Lower leg skin (tissue), 4 donors: ENCODE measurements around the gene UBAC2. TPM values are rescaled to one million over a fixed set of nuclear protein-coding genes. Genes with fewer than 3 reads are reported as not detected.
A peak's percentile ranks its signal among the peaks of the same experiment; 100 is the strongest.

ENCODE experiments used
- DNase-seq, 2 donors: peaks; one replicate each; pipeline ENCODE4 v3.0.0-alpha.2; 2019; ENCODE audit warnings: low spot score in 2 of 2
- H3K4me3 ChIP-seq: fragments of 200-600 bp; sonication (generic); 2 replicates; pipeline ENCODE4 v1.5.1; 2017; ENCODE audit warnings: mild to moderate bottlenecking, low read depth; ENCODE audit not compliant: poor library complexity, severe bottlenecking
- CTCF ChIP-seq, 3 donors: fragments of 450-650 bp; IDR thresholded peaks; one replicate each; pipeline ENCODE4 v1.5.1; 2016; ENCODE audit warnings: antibody characterized with exemption in 3 of 3, mild to moderate bottlenecking in 3 of 3, moderate library complexity in 2 of 3
- POLR2A ChIP-seq, 2 donors: fragments of 450-650 bp; IDR thresholded peaks; one replicate each; pipeline ENCODE4 v1.6.1; 2016 to 2017; ENCODE audit warnings: antibody characterized with exemption in 2 of 2, mild to moderate bottlenecking in 1 of 2, moderate library complexity in 1 of 2
- WGBS, 2 donors: methylation state at CpG; one replicate each; pipeline ENCODE4 v1.1.5; 2018; 5-methylcytosine and 5-hydroxymethylcytosine counted together
- intact Hi-C: fragments of 100-400 bp; cut with DNase I; formaldehyde crosslinking; loops from one replicate; pipeline ENCODE4 v1.15.0; 2023; ENCODE audit warnings: low total_unique reads
- total RNA-seq, 4 donors: library from RNA; depleted of rRNA; stranded (reverse); fragments of >200 nt; gene quantifications; one replicate each; pipeline ENCODE4 v1.1.0, GENCODE V29; 2016

UBAC2 gene
- total RNA-seq, 4 donors from 2014 or later, result 94.8 to 125 (median 106) TPM

- H3K4me3 ChIP-seq, result no peak overlapping the region
- no peak for TF ChIP-seq CTCF (IDR thresholded peaks at IDR 0.05)
- no peak for TF ChIP-seq POLR2A (IDR thresholded peaks at IDR 0.05)
- intact Hi-C loops, result no loop called here
- WGBS, 2 donors, result 87 to 95% methylated on average over 11 of the region's 11 CpGs
- peak in 1 of 2 donors; percentile 57 for DNase-seq
These were observed 165.7 kb downstream of the UBAC2 start for GRCh38 chr13:99366075-99366987.

- no peak overlapping the region for H3K4me3 ChIP-seq
- TF ChIP-seq POLR2A (IDR thresholded peaks at IDR 0.05), result no peak
- no peak for TF ChIP-seq CTCF (IDR thresholded peaks at IDR 0.05)
- peak in 1 of 2 donors; percentile 50 for DNase-seq
- intact Hi-C loops, result no loop called here
- WGBS, 2 donors, result 76 to 94% methylated on average over 7 of the region's 7 CpGs
These were observed 166.5 kb downstream of the UBAC2 start for GRCh38 chr13:99367106-99367616.

- DNase-seq, result peak in 1 of 2 donors; percentile 53
- TF ChIP-seq POLR2A (IDR thresholded peaks at IDR 0.05) (no peak), CTCF (IDR thresholded peaks at IDR 0.05) (no peak)
- WGBS, 2 donors, result 92 to 94% methylated on average over 16 of the region's 16 CpGs
- intact Hi-C loops, result no loop called here
- H3K4me3 ChIP-seq, result no peak overlapping the region
These were observed 167.2 kb downstream of the UBAC2 start for GRCh38 chr13:99367663-99368448.

GRCh38 chr13:99370481-99371275 is 170.0 kb downstream of the UBAC2 start:
- TF ChIP-seq POLR2A (IDR thresholded peaks at IDR 0.05), result no peak
- no peak for TF ChIP-seq CTCF (IDR thresholded peaks at IDR 0.05)
- H3K4me3 ChIP-seq, result no peak overlapping the region
- 86 to 92% methylated on average over 12 of the region's 12 CpGs for WGBS, 2 donors
- intact Hi-C loops, result no loop called here
- peak in 1 of 2 donors; percentile 13 for DNase-seq

- DNase-seq, result peak in 1 of 2 donors; percentile 84
These were observed 171.3 kb downstream of the UBAC2 start for GRCh38 chr13:99371956-99372355.

More at GRCh38 chr13:99371956-99372355, 171.3 kb downstream of the UBAC2 start:
- TF ChIP-seq CTCF (IDR thresholded peaks at IDR 0.05) (no peak), POLR2A (IDR thresholded peaks at IDR 0.05) (no peak)
- 88 to 90% methylated on average over 9 of the region's 9 CpGs for WGBS, 2 donors
- no peak overlapping the region for H3K4me3 ChIP-seq
- intact Hi-C loops, result no loop called here
